GM19395 (cell line): Measurements from ENCODE around the gene GNA15.
"Not testable (repeated sequence)": the region's sequence is repeated elsewhere in the genome, so short reads cannot be mapped to it uniquely, and the experiment has no call there.

ENCODE experiments used
- ATAC-seq: cut with Tn5 transposase; IDR thresholded peaks from one replicate; pipeline ENCODE4 v1.9.1; 2021; ENCODE audit warnings: mild to moderate bottlenecking, moderate library complexity; ENCODE audit not compliant: unreplicated experiment

The GNA15 gene

GRCh38 chr19:3188627-3189596 lies 53.1 kb downstream of the GNA15 start:
- ATAC-seq = no peak

GRCh38 chr19:3189702-3190469 lies 54.1 kb downstream of the GNA15 start:
- no peak for ATAC-seq

GRCh38 chr19:3190470-3190770 lies 54.6 kb downstream of the GNA15 start:
- no peak for ATAC-seq

- no peak for ATAC-seq
Observed at GRCh38 chr19:3190921-3191805, 55.3 kb downstream of the GNA15 start.

GRCh38 chr19:3191806-3192104 lies 55.9 kb downstream of the GNA15 start:
- ATAC-seq = not testable (repeated sequence)

- ATAC-seq = no peak
Observed at GRCh38 chr19:3192228-3192635, 56.4 kb downstream of the GNA15 start.

- no peak for ATAC-seq
Observed at GRCh38 chr19:3192684-3193083, 56.9 kb downstream of the GNA15 start.

GRCh38 chr19:3193256-3194105 lies 57.6 kb downstream of the GNA15 start:
- no peak for ATAC-seq

- no peak for ATAC-seq
Observed at GRCh38 chr19:3194106-3195087, 58.6 kb downstream of the GNA15 start.

GRCh38 chr19:3196064-3196932 lies 60.5 kb downstream of the GNA15 start:
- no peak for ATAC-seq

- ATAC-seq = no peak
Observed at GRCh38 chr19:3196933-3197205, 61.0 kb downstream of the GNA15 start.

GRCh38 chr19:3198901-3199700 lies 63.3 kb downstream of the GNA15 start:
- ATAC-seq = no peak

- no peak for ATAC-seq
Observed at GRCh38 chr19:3201072-3201700, 65.4 kb downstream of the GNA15 start.

- ATAC-seq = no peak
Observed at GRCh38 chr19:3201911-3202310, 66.1 kb downstream of the GNA15 start.

GRCh38 chr19:3202346-3202745 lies 66.5 kb downstream of the GNA15 start:
- ATAC-seq = no peak

- not testable (repeated sequence) for ATAC-seq
Observed at GRCh38 chr19:3202895-3203294, 67.1 kb downstream of the GNA15 start.
